CD14-positive monocyte (primary cell): Measurements from ENCODE around the gene FABP1. TPM values are rescaled to one million over a fixed set of nuclear protein-coding genes. Genes with fewer than 3 reads are reported as not detected.

Experiments used
- DNase-seq, 3 donors: peaks; one replicate each; pipeline ENCODE4 v3.0.0-alpha.2; 2011 to 2022
- H2AFZ ChIP-seq: 2 replicates; pipeline ENCODE4 v1.6.0; 2012; ENCODE audit warnings: mild to moderate bottlenecking, low read depth, low read length, inconsistent platforms; ENCODE audit not compliant: insufficient read depth, poor library complexity, severe bottlenecking
- H3K27ac ChIP-seq, 2 donors: 1 replicate in 1 of 2; 2 replicates in 1 of 2; pipeline ENCODE4 v1.5.1; 2012 to 2013; ENCODE audit warnings: low read length in 2 of 2, control low read depth in 1 of 2, inconsistent platforms in 1 of 2, low read depth in 1 of 2, mild to moderate bottlenecking in 1 of 2
- H3K27me3 ChIP-seq, 2 donors: one replicate each; pipeline versions ENCODE4 v1.6.0 to v1.6.1; 2011 to 2013; ENCODE audit warnings: low read length in 2 of 2; ENCODE audit not compliant: control insufficient read depth in 2 of 2, insufficient read depth in 2 of 2
- H3K36me3 ChIP-seq, 2 donors: replicated peaks in 1 of 2; 1 replicate in 1 of 2; 2 replicates in 1 of 2; pipeline versions ENCODE4 v1.5.1 to v1.6.1; 2012 to 2013; ENCODE audit warnings: low read length in 2 of 2, control low read depth in 1 of 2, inconsistent platforms in 1 of 2, mild to moderate bottlenecking in 1 of 2; ENCODE audit not compliant: insufficient read depth in 2 of 2, control insufficient read depth in 1 of 2
- H3K4me1 ChIP-seq, 2 donors: 1 replicate in 1 of 2; 2 replicates in 1 of 2; pipeline versions ENCODE4 v1.5.1 to v1.6.1; 2012 to 2013; ENCODE audit warnings: low read length in 2 of 2, control low read depth in 1 of 2, inconsistent platforms in 1 of 2, mild to moderate bottlenecking in 1 of 2, moderate library complexity in 1 of 2; ENCODE audit not compliant: insufficient read depth in 2 of 2, control insufficient read depth in 1 of 2
- H3K4me2 ChIP-seq: replicated peaks from 2 replicates; pipeline ENCODE3; 2012; ENCODE audit warnings: low read length, moderate library complexity, mild to moderate bottlenecking; ENCODE audit not compliant: poor library complexity, severe bottlenecking; ENCODE audit errors: extremely low read depth
- H3K4me3 ChIP-seq, 3 experiments: fragments of 200-600 bp in 1 of 3; sonication (generic) in 1 of 3; replicated peaks in 1 of 3; 1 replicate in 2 of 3; 2 replicates in 1 of 3; pipeline ENCODE4 v1.5.1; 2011 to 2013; ENCODE audit warnings: low read length in 3 of 3, mild to moderate bottlenecking in 3 of 3, control low read depth in 2 of 3, low read depth in 2 of 3, inconsistent platforms in 1 of 3, moderate library complexity in 1 of 3
- H3K79me2 ChIP-seq: 2 replicates; pipeline ENCODE4 v1.6.0; 2012; ENCODE audit warnings: mild to moderate bottlenecking, control low read depth, inconsistent platforms, low read length, moderate library complexity; ENCODE audit not compliant: insufficient read depth
- H3K9ac ChIP-seq: 2 replicates; pipeline ENCODE4 v1.6.0; 2017; ENCODE audit warnings: low read length, mild to moderate bottlenecking; ENCODE audit not compliant: insufficient read depth, poor library complexity, severe bottlenecking
- H3K9me3 ChIP-seq, 2 donors: replicated peaks in 1 of 2; 1 replicate in 1 of 2; 2 replicates in 1 of 2; pipeline versions ENCODE4 v1.5.1 to v1.6.1; 2012 to 2013; ENCODE audit warnings: low read length in 2 of 2, control low read depth in 1 of 2; ENCODE audit not compliant: control insufficient read depth in 1 of 2, insufficient read depth in 1 of 2
- H4K20me1 ChIP-seq: 2 replicates; pipeline ENCODE4 v1.6.0; 2012; ENCODE audit warnings: mild to moderate bottlenecking, low read length, control low read depth, moderate library complexity; ENCODE audit not compliant: insufficient read depth
- H3K27ac Mint-ChIP-seq, 7 donors: one replicate each; pipeline ENCODE4 v1.8.0; 2020; ENCODE audit warnings: mild to moderate bottlenecking in 7 of 7, mixed read lengths in 7 of 7, moderate library complexity in 6 of 7, inconsistent platforms in 2 of 7
- H3K27me3 Mint-ChIP-seq, 3 donors: one replicate each; pipeline ENCODE4 v1.8.0; 2021 to 2022; ENCODE audit warnings: low read depth in 3 of 3, mild to moderate bottlenecking in 3 of 3, mixed read lengths in 3 of 3, moderate library complexity in 3 of 3, inconsistent platforms in 1 of 3
- H3K36me3 Mint-ChIP-seq, 2 donors: one replicate each; pipeline ENCODE4 v1.8.0; 2020; ENCODE audit warnings: mixed read lengths in 2 of 2, inconsistent platforms in 1 of 2, mild to moderate bottlenecking in 1 of 2
- H3K4me1 Mint-ChIP-seq: one replicate; pipeline ENCODE4 v1.8.0; 2020; ENCODE audit warnings: mild to moderate bottlenecking, mixed read lengths
- H3K4me3 Mint-ChIP-seq, 2 donors: one replicate each; pipeline ENCODE4 v1.8.0; 2020; ENCODE audit warnings: mild to moderate bottlenecking in 2 of 2, mixed read lengths in 2 of 2, moderate library complexity in 1 of 2
- H3K9me3 Mint-ChIP-seq, 7 donors: one replicate each; pipeline ENCODE4 v1.8.0; 2020 to 2022; ENCODE audit warnings: mixed read lengths in 7 of 7, mild to moderate bottlenecking in 6 of 7, moderate library complexity in 6 of 7, inconsistent platforms in 2 of 7
- WGBS: methylation state at CpG from one replicate; pipeline ENCODE4 v1.1.5; 2013; ENCODE audit warnings: missing lambda C conversion rate; ENCODE audit not compliant: insufficient coverage; 5-methylcytosine and 5-hydroxymethylcytosine counted together
- intact Hi-C, 2 donors: fragments of 100-400 bp; cut with micrococcal nuclease; formaldehyde crosslinking; loops; one replicate each; pipeline versions ENCODE4 v1.15.0 to v1.15.1; 2023
- polyA plus RNA-seq, 3 donors: library from polyadenylated mRNA; depleted of rRNA in 1 of 3; unstranded in 2 of 3; stranded (reverse) in 1 of 3; fragments of 300-500 nt in 2 of 3; fragments of >200 nt in 1 of 3; fragmentation: Illumina TruSeq in 2 of 3; gene quantifications; 1 replicate in 2 of 3; 2 replicates in 1 of 3; pipeline ENCODE4 v1.2.3, GENCODE V29; 2012 to 2021
- TF ChIP-seq, protein P1 (sequence below): fragments of 200-600 bp; IDR thresholded peaks from one replicate; pipeline ENCODE4 v1.8.0; 2022; ENCODE audit warnings: antibody characterized with exemption, mild to moderate bottlenecking

The FABP1 gene
- polyA plus RNA-seq, 3 donors = not detected

DNA sequence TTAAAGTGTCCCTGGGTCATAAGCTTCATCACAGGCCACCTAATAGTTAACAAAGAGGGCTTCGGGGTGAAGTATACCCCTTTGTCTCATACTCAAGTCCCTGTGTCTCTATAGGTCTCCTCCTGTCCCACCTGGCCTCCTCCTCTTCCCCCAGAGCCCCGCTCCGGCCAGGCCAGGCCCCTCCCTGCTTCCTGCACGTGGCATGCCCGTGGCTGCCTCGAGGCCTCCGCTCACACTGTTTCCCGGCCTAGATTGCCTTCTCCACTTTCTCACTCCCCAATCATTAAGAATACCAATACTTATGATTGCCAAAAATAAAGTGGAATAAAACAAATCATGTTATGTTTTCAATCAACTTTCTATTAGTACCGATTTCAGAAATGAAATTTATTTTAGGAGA lies 41.5 kb downstream of the FABP1 start:
- DNase-seq = no peak
- H3K4me1 ChIP-seq = no peaks in the 10 kb centered on the region
- no peak overlapping the region for H3K27ac ChIP-seq
- 100% methylated on average over 4 of the region's 9 CpGs for WGBS
- Mint-ChIP-seq H3K27me3 (peaks cover 0 to 5% (median 1%) of the 10 kb centered on the region in 3 donors), H3K36me3 (no peaks in the 10 kb centered on the region), H3K27ac (no peak overlapping the region), H3K4me3 (no peak overlapping the region), H3K9me3 (no peaks in the 10 kb centered on the region), H3K4me1 (peaks cover 4% of the 10 kb centered on the region)
- no peak overlapping the region for H2AFZ ChIP-seq
- no peaks in the 10 kb centered on the region for H4K20me1 ChIP-seq
- no peaks in the 10 kb centered on the region for H3K79me2 ChIP-seq
- no peaks in the 10 kb centered on the region for H3K9me3 ChIP-seq
- no peak overlapping the region for H3K4me2 ChIP-seq
- H3K36me3 ChIP-seq = no peaks in the 10 kb centered on the region
- TF ChIP-seq, protein P1, sequence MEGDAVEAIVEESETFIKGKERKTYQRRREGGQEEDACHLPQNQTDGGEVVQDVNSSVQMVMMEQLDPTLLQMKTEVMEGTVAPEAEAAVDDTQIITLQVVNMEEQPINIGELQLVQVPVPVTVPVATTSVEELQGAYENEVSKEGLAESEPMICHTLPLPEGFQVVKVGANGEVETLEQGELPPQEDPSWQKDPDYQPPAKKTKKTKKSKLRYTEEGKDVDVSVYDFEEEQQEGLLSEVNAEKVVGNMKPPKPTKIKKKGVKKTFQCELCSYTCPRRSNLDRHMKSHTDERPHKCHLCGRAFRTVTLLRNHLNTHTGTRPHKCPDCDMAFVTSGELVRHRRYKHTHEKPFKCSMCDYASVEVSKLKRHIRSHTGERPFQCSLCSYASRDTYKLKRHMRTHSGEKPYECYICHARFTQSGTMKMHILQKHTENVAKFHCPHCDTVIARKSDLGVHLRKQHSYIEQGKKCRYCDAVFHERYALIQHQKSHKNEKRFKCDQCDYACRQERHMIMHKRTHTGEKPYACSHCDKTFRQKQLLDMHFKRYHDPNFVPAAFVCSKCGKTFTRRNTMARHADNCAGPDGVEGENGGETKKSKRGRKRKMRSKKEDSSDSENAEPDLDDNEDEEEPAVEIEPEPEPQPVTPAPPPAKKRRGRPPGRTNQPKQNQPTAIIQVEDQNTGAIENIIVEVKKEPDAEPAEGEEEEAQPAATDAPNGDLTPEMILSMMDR = no peak
- H3K9ac ChIP-seq = no peak overlapping the region
- intact Hi-C loops = no loop called here
- no peak overlapping the region for H3K4me3 ChIP-seq
- no peaks in the 10 kb centered on the region for H3K27me3 ChIP-seq

DNA sequence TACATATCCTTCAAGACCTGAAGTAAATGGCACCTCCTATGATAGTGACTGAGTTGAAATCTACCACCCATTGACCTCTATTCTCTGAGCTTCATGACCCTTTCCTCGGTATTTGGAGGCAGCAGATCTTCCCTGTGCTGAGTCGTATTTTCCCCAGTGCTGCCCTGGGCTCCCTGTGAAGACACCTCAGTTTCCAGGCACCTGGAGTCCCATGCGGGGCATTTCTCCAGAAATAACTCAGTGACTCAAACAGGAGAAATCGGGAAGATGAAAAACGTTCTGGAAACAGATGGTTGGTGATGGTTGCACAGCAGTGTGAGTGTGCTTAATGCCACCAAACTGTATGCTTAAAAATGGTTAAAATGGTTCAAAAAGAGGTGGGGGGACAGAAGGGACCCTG lies 42.3 kb downstream of the FABP1 start:
- Histone ChIP-seq H3K4me3 (no peak overlapping the region), H4K20me1 (no peaks in the 10 kb centered on the region), H3K27me3 (no peaks in the 10 kb centered on the region), H3K36me3 (no peaks in the 10 kb centered on the region), H3K4me2 (no peak overlapping the region), H3K79me2 (no peaks in the 10 kb centered on the region), H3K9ac (no peak overlapping the region), H3K4me1 (no peaks in the 10 kb centered on the region), H2AFZ (no peak overlapping the region), H3K9me3 (no peaks in the 10 kb centered on the region), H3K27ac (no peak overlapping the region)
- H3K36me3 Mint-ChIP-seq = no peaks in the 10 kb centered on the region
- H3K4me1 Mint-ChIP-seq = no peaks in the 10 kb centered on the region
- H3K9me3 Mint-ChIP-seq = no peaks in the 10 kb centered on the region
- H3K27ac Mint-ChIP-seq = no peak overlapping the region
- WGBS = 96% methylated on average over 4 of the region's 5 CpGs
- peaks cover 0 to 3% (median 1%) of the 10 kb centered on the region in 3 donors for H3K27me3 Mint-ChIP-seq
- DNase-seq = no peak
- no peak overlapping the region for H3K4me3 Mint-ChIP-seq
- TF ChIP-seq, protein P1 = no peak
- intact Hi-C loops = no loop called here
